Kidney (tissue), 14 donors: Measurements from ENCODE around the gene TSN. TPM values are rescaled to one million over a fixed set of nuclear protein-coding genes. Genes with fewer than 3 reads are reported as not detected.

Experiments used
- DNase-seq, 5 donors: peaks; one replicate each; pipeline ENCODE4 v3.0.0-alpha.2; 2013 to 2020
- FAIRE-seq: peaks from 2 replicates; lab custom pipeline; 2012; peaks lifted over from hg19 to GRCh38; lab: Jason Lieb, UNC
- H3K27ac ChIP-seq, 2 donors: one replicate each; pipeline ENCODE4 v1.7.0; 2013; ENCODE audit warnings: low read depth in 2 of 2, low read length in 2 of 2, inconsistent platforms in 1 of 2
- H3K27me3 ChIP-seq: one replicate; pipeline ENCODE4 v1.7.1; 2013; ENCODE audit warnings: low read length, inconsistent platforms; ENCODE audit not compliant: control insufficient read depth, insufficient read depth
- H3K36me3 ChIP-seq, 3 donors: one replicate each; pipeline versions ENCODE4 v1.7.0 to v1.7.1; 2013; ENCODE audit warnings: low read length in 3 of 3, control low read depth in 1 of 3, inconsistent platforms in 1 of 3; ENCODE audit not compliant: insufficient read depth in 3 of 3, control insufficient read depth in 2 of 3
- H3K4me1 ChIP-seq, 3 donors: one replicate each; pipeline versions ENCODE4 v1.7.0 to v1.7.1; 2013; ENCODE audit warnings: low read length in 3 of 3, inconsistent platforms in 1 of 3, low read depth in 1 of 3; ENCODE audit not compliant: control insufficient read depth in 2 of 3, insufficient read depth in 2 of 3
- H3K4me3 ChIP-seq, 3 donors: one replicate each; pipeline versions ENCODE4 v1.7.0 to v1.8.1; 2013; ENCODE audit warnings: low read length in 3 of 3, control low read depth in 1 of 3, inconsistent platforms in 1 of 3
- H3K9ac ChIP-seq, 3 donors: one replicate each; pipeline versions ENCODE4 v1.7.0 to v1.7.1; 2013; ENCODE audit warnings: low read length in 3 of 3, control low read depth in 1 of 3, inconsistent platforms in 1 of 3
- H3K9me3 ChIP-seq, 3 donors: one replicate each; pipeline versions ENCODE4 v1.7.0 to v1.7.1; 2013; ENCODE audit warnings: low read length in 3 of 3, control low read depth in 1 of 3, inconsistent platforms in 1 of 3; ENCODE audit not compliant: control insufficient read depth in 2 of 3, insufficient read depth in 1 of 3
- intact Hi-C: fragments of 100-400 bp; cut with DNase I; formaldehyde crosslinking; loops from one replicate; pipeline ENCODE4 v1.11.1; 2022
- polyA plus RNA-seq: library from polyadenylated mRNA; stranded (reverse); fragments of 350-450 nt; fragmentation: Illumina TruSeq; extraction: RNeasy Lipid Tissue Mini Kit (QIAGEN cat#74804); gene quantifications from one replicate; pipeline ENCODE4 v1.2.3, GENCODE V29; 2014; ENCODE audit warnings: low read depth, low replicate concordance; ENCODE audit not compliant: insufficient read depth
- total RNA-seq: library from RNA; stranded (reverse); fragmentation: NEBNext Ultra II Directional; extraction: Animal tissue kit (Norgen Biotek cat#: 25700); gene quantifications from one replicate; pipeline ENCODE4 v1.2.1, GENCODE V29; 2021
- TF ChIP-seq, protein P1 (sequence below): IDR thresholded peaks from 3 replicates; pipeline ENCODE4 v1.5.1; 2012; ENCODE audit warnings: mild to moderate bottlenecking, moderate library complexity, borderline replicate concordance; ENCODE audit not compliant: insufficient read depth; ENCODE audit errors: extremely low read depth
- donor health status: control.
- donor health status: control.
- donor health status: control.
- donor health status: control.
- donor health status: control.
- donor health status: DM: yes; HTN: yes; CAD: no.
- donor health status: Normal renal cell carcinoma (clear cell type).

TSN gene
- total and polyA plus RNA-seq, 2 donors from 2014 or later: 37.9 to 66.1 TPM

DNA sequence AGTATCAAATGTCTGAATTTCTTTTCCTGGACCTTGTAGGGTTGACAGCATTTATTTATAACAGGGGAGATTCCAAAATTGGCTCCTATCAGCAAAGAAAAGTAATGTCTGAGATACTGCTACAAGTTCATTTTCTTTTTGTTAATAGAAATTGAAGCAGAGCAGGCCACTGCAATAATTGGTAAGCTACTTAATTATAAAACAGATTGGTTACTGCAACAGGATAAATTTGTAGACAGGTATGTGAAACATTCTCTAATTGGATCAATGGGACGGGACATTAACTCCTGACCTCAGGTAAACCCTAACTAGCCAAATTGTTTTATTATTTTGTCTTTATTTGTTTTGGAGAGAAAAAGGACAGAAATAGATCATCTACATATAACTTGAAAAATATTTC lies 39.3 kb upstream of the TSN start:
- intact Hi-C loops: no loop called here
- Histone ChIP-seq H3K36me3 (no peaks in the 10 kb centered on the region), H3K27ac (peak overlapping the region in 1 of 2 donors; percentile 17), H3K4me3 (no peak overlapping the region), H3K9me3 (no peaks in the 10 kb centered on the region), H3K27me3 (no peaks in the 10 kb centered on the region), H3K9ac (no peak overlapping the region), H3K4me1 (peaks cover 0 to 5% (median 0%) of the 10 kb centered on the region in 3 donors)
- TF ChIP-seq, protein P1, sequence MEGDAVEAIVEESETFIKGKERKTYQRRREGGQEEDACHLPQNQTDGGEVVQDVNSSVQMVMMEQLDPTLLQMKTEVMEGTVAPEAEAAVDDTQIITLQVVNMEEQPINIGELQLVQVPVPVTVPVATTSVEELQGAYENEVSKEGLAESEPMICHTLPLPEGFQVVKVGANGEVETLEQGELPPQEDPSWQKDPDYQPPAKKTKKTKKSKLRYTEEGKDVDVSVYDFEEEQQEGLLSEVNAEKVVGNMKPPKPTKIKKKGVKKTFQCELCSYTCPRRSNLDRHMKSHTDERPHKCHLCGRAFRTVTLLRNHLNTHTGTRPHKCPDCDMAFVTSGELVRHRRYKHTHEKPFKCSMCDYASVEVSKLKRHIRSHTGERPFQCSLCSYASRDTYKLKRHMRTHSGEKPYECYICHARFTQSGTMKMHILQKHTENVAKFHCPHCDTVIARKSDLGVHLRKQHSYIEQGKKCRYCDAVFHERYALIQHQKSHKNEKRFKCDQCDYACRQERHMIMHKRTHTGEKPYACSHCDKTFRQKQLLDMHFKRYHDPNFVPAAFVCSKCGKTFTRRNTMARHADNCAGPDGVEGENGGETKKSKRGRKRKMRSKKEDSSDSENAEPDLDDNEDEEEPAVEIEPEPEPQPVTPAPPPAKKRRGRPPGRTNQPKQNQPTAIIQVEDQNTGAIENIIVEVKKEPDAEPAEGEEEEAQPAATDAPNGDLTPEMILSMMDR: no peak
- FAIRE-seq: no peak
- peak in 2 of 5 donors; percentile 31 to 38 for DNase-seq

GRCh38 chr2:121717529-121717928 lies 37.9 kb upstream of the TSN start:
- peaks cover 0 to 5% (median 0%) of the 10 kb centered on the region in 3 donors for H3K4me1 ChIP-seq
- DNase-seq (no peak), FAIRE-seq (no peak)
- no peaks in the 10 kb centered on the region for H3K9me3 ChIP-seq
- H3K9ac ChIP-seq: no peak overlapping the region
- no peaks in the 10 kb centered on the region for H3K36me3 ChIP-seq
- H3K27ac ChIP-seq: no peak overlapping the region
- intact Hi-C loops: no loop called here
- TF ChIP-seq, protein P1: no peak
- H3K27me3 ChIP-seq: no peaks in the 10 kb centered on the region
- no peak overlapping the region for H3K4me3 ChIP-seq

DNA sequence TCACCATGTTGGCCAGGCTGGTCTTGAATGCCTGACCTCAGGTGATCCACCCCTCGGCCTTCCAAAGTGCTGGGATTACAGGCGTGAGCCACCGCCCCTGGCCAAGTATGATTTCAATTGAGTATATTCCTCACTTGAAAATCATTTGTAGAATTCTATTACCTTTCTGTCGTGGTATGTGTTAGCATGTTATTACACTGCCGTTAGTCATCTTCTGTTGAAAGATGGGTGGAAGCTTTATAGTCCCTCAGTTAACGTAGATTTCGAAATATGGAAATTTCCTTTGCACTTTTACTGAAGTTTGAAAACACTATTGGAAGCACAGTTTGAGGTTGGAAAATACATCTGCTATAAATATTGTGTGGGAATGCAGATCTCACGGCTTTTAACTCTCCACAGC lies 33.5 kb upstream of the TSN start:
- TF ChIP-seq, protein P1: no peak
- H3K9ac ChIP-seq: no peak overlapping the region
- no peak overlapping the region for H3K27ac ChIP-seq
- no peaks in the 10 kb centered on the region for H3K4me1 ChIP-seq
- intact Hi-C loops: no loop called here
- no peaks in the 10 kb centered on the region for H3K27me3 ChIP-seq
- H3K36me3 ChIP-seq: peaks cover 0 to under 1% (median 0%) of the 10 kb centered on the region in 3 donors
- H3K4me3 ChIP-seq: no peak overlapping the region
- no peak for DNase-seq
- no peaks in the 10 kb centered on the region for H3K9me3 ChIP-seq
- FAIRE-seq: no peak

- TF ChIP-seq, protein P1: no peak
- Histone ChIP-seq H3K4me1 (no peaks in the 10 kb centered on the region), H3K9me3 (no peaks in the 10 kb centered on the region), H3K9ac (no peak overlapping the region), H3K27me3 (no peaks in the 10 kb centered on the region), H3K27ac (no peak overlapping the region), H3K36me3 (peaks cover 0 to 6% (median 3%) of the 10 kb centered on the region in 3 donors), H3K4me3 (no peak overlapping the region)
- DNase-seq (no peak), FAIRE-seq (no peak)
- intact Hi-C loops: no loop called here
These were observed 33.0 kb upstream of the TSN start for GRCh38 chr2:121722479-121722878.
